ENCODE data around the gene ZCCHC4.

ZCCHC4 gene

DNA sequence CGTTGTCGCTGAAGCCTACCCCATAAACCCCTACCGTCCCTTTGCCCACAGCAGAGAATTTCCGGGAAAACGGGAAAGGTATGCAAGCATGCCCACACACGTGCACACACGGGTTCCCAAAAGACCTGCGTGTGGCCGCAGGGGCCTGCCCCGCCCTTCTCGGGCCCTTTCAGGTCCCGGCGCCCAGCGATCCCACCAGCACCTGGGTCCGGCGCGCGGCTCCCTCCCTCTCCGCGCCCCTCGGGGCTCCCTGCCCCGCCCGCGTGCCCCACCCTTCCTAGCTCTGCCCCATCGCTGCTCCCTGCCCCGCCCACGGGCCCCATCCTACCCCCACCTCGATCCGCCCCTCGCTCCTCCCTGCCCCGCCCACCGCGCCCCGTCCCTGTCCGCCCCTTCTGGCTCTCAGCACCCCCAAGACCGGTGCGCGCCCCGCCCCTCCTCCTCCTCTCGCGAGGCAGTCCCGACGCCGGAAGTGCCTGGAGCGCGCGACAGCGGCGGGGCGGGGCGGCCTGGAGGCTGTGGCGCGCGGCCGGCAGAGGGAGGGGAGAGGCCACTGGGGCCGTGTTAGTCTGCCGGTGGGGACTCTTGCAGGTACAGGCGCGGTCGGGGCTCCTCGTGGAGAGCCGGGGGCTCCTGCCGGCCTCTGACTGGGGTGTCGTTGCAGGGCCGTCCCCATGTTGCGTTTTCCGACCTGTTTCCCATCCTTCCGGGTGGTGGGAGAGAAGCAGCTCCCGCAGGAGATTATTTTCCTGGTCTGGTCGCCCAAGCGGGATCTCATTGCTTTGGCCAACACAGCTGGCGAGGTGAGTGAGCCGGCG, 64.4 kb downstream of the ZCCHC4 start, which contains the start of gene ANAPC4:
Gene ANAPC4 (plus strand): TSS at position 510 of the 818 bp plus-strand sequence. CDS start 165 bp downstream, at position 675.
- peak; percentile 22 to 94 (median 84) for DNase-seq

GRCh38 chr4:25377572-25378436, 65.2 kb downstream of the ZCCHC4 start:
- DNase-seq, result no peak

DNA sequence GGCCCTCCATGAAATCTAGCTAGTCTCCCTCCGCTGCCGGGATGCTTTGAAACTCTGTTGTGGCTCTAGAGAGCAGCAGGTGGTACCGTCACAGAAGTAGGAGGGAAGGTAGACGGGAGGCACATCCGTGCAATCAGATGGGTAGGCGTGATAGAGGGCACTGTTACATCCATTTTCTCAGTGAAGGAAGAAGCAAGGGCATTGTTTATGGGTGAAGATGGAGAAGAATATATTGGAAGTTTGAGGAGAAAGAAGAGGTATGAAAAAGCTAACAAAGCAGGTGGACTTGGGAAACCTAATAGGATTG, 65.8 kb downstream of the ZCCHC4 start:
- DNase-seq, result no peak

DNA sequence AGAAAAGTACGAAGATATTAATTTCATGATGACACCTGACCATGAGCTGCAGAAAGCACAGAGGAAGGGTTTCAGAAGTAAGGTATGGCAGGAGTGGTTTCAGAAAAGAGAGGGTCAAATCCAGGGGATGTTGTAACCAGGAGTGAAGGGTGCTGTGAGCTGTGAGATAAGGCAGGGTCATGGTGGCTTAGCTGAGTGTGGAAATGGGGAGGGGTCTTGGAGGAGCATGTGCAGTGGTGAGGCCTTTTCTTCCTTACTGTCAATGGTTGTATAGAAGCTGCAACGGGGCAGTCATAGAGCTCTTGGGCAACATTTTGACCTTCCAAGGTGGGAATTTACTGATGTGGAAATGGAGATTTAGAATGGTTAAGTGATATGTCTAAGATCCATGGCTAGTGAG, 67.0 kb downstream of the ZCCHC4 start:
- DNase-seq, result no peak

- no peak for DNase-seq
Observed at GRCh38 chr4:25383647-25384046, 71.1 kb downstream of the ZCCHC4 start.

DNA sequence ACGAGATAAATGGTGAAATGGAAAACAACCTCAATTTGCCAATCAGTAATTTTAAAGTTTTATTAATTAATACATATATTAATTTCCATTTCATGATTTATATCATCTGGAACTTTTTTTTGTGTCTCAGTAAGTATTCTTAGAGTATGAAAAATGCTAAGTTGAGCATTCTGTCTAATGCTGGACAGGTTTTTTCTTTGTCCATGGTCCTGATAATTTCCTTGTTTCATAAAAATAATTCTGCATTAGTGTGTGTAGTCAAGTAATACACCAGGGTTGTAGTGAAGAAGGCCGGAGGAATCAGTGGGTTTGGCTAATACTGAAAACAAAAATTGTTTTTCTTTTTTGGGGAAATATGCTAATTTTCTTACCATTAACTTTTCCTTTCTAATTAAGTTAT, 74.4 kb downstream of the ZCCHC4 start:
- DNase-seq, result no peak

DNA sequence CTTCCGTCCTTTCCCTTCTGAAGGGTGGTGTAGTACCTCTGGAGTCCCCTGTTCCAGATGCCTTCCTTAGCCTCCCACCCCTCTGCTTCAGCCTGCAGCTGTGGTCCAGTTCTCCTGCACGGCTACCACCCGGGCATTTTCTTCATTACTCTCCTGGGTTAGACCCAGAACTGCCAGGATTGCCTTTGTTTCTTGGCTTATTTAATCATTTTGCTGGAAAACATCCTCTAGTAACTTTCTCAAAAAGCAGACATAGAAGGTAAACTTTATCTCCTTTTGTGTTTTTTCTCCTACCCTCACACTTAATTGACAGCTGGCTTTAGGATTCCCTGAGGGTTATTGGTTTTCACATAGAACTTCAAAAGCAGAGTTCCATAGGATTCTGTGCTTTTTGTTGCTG, 84.7 kb downstream of the ZCCHC4 start:
- DNase-seq, result no peak

DNA sequence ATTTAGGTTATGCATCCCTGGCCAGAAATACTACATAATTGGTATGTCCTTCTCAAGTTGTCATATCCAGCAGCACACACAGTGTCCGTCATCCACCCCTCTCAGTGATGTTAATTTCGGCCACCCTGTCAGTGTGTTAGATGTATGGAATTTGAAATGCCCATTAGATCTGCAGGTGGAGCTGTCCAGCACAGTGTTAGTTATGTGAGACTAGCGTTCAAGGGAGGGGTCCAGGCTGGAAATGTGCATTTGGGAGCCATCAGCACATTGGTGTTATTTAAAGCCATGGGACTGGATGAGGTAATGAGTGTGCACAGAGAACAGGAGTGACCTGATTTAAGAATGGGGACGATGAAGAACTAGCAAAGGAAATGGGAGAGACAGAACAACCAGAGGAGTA, 86.9 kb downstream of the ZCCHC4 start:
- DNase-seq, result no peak

DNA sequence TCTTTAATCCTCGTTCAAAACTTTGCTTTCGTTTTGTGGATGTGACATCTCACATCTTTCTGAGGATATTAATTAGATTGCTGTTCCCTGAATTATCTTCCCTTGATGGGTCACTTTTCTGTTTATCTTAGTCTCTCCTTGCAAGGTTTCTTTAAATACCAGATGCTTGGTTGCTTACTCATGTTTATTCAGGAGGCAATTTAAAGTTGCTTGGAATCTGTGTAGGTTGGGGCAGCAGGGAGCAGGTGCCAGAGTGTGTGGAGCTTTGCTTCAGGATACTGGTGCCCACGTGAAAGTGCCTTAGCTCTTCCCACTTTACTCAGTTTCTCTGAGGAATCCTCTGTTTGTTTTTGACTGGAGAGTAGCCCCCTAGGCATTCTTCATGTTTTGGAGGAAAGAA, 88.5 kb downstream of the ZCCHC4 start:
- DNase-seq, result no peak

DNA sequence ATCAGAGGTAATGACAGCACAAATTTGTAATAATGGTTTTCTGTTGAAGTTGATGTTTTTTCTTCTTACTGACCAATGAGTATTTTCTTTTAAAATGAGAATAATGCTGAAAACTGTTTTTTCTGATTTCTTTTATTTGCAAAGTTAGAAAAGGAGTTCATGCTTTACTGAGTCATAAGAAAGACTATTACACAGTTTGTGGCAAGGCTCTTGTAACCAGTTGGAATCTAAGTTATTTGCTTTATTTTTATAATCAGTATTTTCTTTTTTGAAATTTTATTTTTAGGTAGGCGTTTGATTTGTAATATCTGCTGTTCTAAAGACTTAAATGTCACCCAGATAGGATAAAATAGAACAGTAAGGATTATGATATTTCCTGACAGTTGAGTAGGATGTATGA, 89.9 kb downstream of the ZCCHC4 start:
- DNase-seq, result no peak

DNA sequence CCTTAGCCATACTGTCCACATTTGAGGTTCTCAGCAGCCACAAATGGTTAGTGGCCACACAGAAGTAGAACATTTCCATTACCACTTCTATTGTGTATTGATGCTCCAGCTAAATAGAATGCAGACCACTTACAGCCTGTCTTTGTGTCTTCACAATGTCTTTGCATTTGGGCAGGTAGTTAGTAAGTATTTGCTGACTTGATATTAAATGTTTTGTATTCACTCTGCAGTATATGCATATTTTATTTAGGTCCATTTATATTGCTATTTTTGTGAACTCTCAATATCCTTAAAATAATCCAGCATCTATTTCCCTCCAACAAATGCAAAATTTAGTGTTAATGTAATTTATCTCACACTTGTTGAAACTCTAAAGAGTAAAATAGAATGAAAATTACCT, 91.1 kb downstream of the ZCCHC4 start:
- DNase-seq, result no peak

- DNase-seq, result no peak
Observed at GRCh38 chr4:25405453-25405852, 92.9 kb downstream of the ZCCHC4 start.

- no peak for DNase-seq
Observed at GRCh38 chr4:25406081-25406692, 93.6 kb downstream of the ZCCHC4 start.

GRCh38 chr4:25410820-25411529, 98.4 kb downstream of the ZCCHC4 start:
- no peak for DNase-seq

- no peak for DNase-seq
Observed at GRCh38 chr4:25413261-25413660, 100.7 kb downstream of the ZCCHC4 start.

DNA sequence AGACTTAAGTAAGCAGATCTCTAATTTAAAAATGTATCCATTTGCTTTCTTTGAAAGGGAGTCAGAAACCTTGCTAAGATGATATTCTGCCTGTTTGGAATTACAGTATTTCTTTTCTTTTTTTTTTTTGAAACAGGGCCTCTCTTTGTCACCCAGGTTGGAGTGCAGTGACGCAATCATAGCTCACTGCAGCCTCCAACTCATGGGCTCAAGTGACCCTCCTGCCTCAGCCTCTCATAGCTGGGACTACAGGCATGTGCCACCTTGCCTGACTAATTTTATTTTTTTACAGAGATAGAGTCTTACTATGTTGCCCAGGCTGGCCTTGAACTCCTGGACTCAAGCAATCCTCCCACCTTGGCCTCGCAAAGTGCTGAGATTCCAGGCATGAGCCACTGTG, 104.4 kb downstream of the ZCCHC4 start:
- no peak for DNase-seq
